ENCODE results near the gene CNOT6.
"Not testable (repeated sequence)": the region's sequence is repeated elsewhere in the genome, so short reads cannot be mapped to it uniquely, and the experiment has no call there.

Gene CNOT6

DNA sequence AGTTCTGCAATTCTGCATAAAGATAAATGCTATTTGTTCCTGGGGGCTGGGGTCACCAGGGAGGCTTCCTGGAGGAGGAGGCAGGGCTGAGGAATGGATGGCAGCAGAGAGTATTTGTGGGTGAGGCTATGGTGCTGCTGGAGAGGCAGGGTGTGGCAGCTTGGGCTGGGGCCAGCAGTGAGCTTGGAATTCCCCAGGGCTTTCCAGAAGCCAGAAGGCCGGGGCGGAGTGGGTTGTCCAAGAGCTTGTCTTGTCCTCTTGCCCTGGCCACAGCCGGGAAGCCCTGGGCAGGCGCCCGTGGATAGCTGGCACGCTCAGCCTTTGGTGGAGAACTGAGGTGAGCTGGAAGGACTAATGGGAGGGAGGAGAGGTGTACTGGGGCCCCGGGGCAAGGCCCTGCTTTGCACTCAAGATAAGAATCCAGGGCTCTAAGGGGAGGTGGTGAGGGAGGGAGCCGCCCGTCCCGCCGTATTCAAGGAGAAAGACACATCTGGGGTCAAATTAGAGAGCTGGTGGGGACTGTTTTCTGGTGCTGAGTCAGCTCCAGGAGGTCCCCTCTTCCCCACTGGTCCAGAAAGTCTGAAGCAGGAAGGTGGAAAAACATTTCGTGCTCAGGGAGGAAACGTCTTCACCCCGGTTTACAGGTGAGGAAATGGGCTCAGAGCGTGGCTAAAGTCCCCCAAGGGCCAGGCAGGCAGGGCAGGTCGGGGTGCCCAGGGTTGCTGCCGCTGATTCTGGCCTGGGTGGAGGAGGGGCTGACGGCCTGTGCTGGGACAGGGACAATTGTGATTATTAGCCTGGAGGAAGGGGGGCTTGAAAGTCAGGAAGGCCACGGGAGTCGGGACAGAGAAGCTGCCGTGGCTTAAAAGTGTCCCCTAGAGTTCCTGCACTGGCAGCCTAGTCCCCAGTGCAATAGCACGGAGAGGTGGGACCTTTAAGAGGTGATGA, 26.9 kb upstream of the CNOT6 start:
- H3K27me3 Mint-ChIP-seq = peaks cover 14% of the 10 kb centered on the region
- H3K9me3 Mint-ChIP-seq = no peaks in the 10 kb centered on the region
- no peak overlapping the region for H3K27ac Mint-ChIP-seq
- no peak overlapping the region for H3K4me3 Mint-ChIP-seq
- H3K36me3 Mint-ChIP-seq (ENCODE audit: low read depth) = no peaks in the 10 kb centered on the region
- intact Hi-C loops (cut with micrococcal nuclease) = no loop called here
- no peaks in the 10 kb centered on the region for H3K4me1 Mint-ChIP-seq (ENCODE audit: low read depth)

DNA sequence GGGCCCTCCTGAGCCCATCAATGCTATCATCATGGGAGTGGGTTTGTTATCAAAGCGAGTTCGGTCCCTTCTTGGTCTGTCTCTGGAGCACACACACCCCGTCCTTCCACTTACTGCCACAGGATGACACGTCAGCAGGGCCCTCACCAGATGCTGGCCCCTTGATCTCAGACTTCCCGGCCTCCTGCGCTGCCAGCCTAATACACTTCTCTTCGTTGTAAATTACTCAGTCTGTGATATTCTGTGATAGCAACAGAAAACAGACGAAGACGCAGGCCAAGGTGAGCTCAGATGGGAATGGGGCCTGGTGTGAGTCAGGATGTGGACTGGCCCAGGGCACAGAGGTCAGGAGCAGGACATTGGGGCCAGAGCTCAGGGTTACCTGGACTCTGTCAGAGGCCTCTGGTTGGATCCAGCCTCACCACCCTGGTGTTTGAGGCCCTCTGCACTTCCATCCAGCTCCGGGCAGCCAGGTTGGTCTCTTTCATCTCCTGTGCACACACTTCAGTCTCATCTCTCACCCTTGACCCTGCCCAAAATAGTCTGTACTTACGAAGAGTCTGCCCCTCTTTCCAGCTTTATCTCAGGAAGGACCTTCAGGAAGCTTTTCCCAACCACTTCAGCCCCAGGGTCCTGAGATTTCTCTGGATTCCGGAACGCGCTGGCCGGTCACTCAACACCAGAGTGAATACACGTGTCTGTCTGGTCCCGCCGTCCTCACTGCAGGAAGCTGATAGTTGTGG, 26.0 kb upstream of the CNOT6 start:
- peaks cover 14% of the 10 kb centered on the region for H3K27me3 Mint-ChIP-seq
- H3K36me3 Mint-ChIP-seq (ENCODE audit: low read depth) = no peaks in the 10 kb centered on the region
- H3K4me3 Mint-ChIP-seq = no peak overlapping the region
- H3K9me3 Mint-ChIP-seq = no peaks in the 10 kb centered on the region
- intact Hi-C loops (cut with micrococcal nuclease) = no loop called here
- no peak overlapping the region for H3K27ac Mint-ChIP-seq
- no peaks in the 10 kb centered on the region for H3K4me1 Mint-ChIP-seq (ENCODE audit: low read depth)

DNA sequence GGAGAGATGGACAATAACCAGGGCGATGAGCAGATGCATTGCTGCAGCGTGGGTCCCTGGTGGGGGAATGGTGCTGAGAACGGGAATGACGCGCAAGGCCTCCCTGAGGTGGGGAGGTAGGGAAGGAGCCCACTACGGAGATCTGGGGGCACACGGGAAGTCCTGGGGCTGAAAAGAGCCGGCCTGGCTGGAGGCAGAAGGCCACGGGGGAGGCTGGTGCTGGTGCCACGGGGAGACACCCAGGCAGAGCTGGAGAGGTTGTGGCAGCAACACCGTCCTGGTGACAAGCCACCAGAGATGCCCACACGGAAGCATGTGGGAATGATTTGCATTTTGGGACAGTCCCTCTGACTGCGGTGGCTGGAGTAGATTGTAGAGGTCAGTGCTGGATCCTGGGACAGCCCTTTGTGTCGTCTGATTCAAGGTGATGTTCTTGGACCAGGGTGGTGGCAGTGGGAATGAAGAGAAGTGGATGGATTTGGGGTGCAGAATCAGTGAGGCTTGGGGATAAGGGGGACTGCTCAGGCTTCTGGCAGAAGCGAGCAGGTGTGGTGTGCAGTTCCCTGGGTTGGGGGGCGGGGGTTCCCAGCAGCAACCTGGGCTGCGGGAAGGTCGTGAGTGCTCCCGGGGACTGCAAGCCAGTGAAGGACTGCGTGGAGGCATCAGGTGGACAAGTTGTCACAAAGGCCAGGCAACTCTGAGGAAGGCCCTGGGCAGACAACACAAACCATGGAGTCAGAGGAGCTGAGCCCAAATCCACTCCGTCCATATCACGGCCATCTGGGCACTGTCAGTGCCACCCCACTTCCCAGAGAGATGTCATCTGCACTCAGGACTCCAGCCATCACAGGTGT, 25.2 kb upstream of the CNOT6 start:
- Mint-ChIP-seq H3K4me1 (ENCODE audit: low read depth) (no peaks in the 10 kb centered on the region), H3K4me3 (no peak overlapping the region), H3K9me3 (no peaks in the 10 kb centered on the region), H3K27me3 (peaks cover 14% of the 10 kb centered on the region), H3K36me3 (ENCODE audit: low read depth) (no peaks in the 10 kb centered on the region), H3K27ac (no peak overlapping the region)
- intact Hi-C loops (cut with micrococcal nuclease) = no loop called here

DNA sequence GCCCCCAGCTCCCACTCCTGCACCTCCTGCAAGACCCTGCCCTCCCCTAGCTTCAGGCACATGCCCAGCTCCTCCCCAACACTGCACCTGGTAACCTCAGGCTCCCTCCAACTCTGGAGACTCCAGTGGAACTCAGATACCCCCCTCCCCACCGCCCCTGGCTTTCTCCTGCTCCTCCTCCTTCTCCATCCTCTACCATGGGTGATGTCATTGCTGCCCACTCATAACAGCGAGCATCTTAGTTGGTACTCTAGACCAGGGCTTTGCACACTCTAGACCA, 24.7 kb upstream of the CNOT6 start:
- intact Hi-C loops (cut with micrococcal nuclease) = no loop called here
- no peaks in the 10 kb centered on the region for H3K4me1 Mint-ChIP-seq (ENCODE audit: low read depth)
- H3K27me3 Mint-ChIP-seq = peaks cover 14% of the 10 kb centered on the region
- H3K27ac Mint-ChIP-seq = no peak overlapping the region
- no peaks in the 10 kb centered on the region for H3K36me3 Mint-ChIP-seq (ENCODE audit: low read depth)
- H3K9me3 Mint-ChIP-seq = no peaks in the 10 kb centered on the region
- no peak overlapping the region for H3K4me3 Mint-ChIP-seq

DNA sequence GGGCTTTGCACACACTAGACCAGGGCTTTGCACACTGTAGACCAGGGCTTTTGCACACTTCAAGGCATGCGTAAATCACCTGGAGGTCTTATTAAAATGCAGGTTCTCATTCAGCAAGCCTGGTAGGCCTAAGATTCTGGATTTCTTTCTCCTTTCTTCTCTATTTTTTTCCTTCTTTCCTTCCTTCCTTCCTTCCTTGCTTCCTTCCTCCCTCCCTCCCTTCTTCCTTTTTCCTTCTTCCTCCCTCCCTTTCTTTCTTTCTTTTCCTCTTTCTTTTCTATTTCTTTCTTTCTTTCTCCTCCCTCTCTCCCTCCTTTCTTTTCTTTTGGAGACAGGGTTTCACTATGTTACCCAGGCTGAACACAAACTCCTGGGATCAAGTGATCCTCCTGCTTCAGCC, 24.3 kb upstream of the CNOT6 start:
- Mint-ChIP-seq H3K27ac (no peak overlapping the region), H3K9me3 (no peaks in the 10 kb centered on the region), H3K36me3 (ENCODE audit: low read depth) (no peaks in the 10 kb centered on the region), H3K4me1 (ENCODE audit: low read depth) (no peaks in the 10 kb centered on the region), H3K4me3 (no peak overlapping the region), H3K27me3 (peaks cover 14% of the 10 kb centered on the region)
- intact Hi-C loops (cut with micrococcal nuclease) = loop anchor here (2.0 kb wide), 1 partner anchor 177 kb away; the partner anchor contains the start of gene MAPK9

DNA sequence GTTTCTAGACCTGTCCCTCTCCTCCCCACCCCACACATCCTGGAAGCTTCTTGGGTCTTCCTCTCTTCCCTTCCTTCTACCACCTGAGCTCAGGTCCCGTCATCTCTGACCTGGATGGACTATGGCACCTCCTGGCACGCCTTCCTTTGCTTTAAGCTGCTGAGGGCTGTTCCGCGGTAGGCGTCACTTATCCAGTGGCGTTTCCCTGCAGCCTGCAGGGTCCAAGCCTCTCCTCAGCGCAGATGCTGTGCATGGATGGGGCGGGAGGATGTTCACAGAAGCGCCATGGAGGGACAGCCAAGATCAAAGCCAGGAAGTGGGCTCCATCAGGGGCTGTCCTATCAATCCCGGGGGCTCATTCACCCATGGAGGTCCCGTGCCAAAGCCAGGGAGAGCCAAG, 23.8 kb upstream of the CNOT6 start:
- Mint-ChIP-seq H3K4me1 (ENCODE audit: low read depth) (no peaks in the 10 kb centered on the region), H3K27ac (no peak overlapping the region), H3K9me3 (no peaks in the 10 kb centered on the region), H3K36me3 (ENCODE audit: low read depth) (no peaks in the 10 kb centered on the region), H3K27me3 (peaks cover 14% of the 10 kb centered on the region), H3K4me3 (no peak overlapping the region)
- intact Hi-C loops (cut with micrococcal nuclease) = loop anchor here (2.0 kb wide), 1 partner anchor 178 kb away; the partner anchor contains the start of gene MAPK9

DNA sequence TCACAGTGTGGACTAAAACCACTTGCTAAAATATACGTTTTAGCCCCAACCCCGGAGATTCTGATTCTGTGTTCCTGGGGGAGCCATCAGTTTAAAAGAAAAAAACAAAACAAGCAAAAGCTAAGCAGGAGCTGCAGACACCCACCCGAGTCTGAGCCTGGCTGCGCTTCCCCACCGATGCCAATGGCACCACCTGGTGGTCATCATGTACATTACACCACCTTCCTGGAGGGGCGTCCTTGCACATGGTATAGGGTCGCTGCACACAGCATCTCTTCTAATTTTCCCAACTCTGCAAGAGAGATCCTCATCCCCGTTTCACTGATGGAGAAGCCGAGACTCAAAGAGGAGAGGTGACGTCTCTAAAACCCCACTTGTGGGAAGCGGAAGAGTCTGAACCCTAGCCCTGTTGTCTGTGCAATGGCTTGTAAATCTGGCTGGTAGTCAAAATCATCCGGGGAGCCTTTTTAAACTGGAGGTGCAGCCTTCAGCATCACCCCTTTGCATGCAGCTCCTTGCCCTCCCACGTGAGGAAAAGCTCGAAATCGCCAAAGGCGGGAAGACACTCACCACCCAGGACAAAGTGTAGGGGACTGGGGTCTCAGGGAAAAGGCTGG, 23.1 kb upstream of the CNOT6 start:
- Mint-ChIP-seq H3K27ac (no peak overlapping the region), H3K4me1 (ENCODE audit: low read depth) (no peaks in the 10 kb centered on the region), H3K4me3 (no peak overlapping the region), H3K27me3 (peaks cover 14% of the 10 kb centered on the region), H3K36me3 (ENCODE audit: low read depth) (no peaks in the 10 kb centered on the region), H3K9me3 (no peaks in the 10 kb centered on the region)
- intact Hi-C loops (cut with micrococcal nuclease) = loop anchor here (2.0 kb wide), 1 partner anchor 178 kb away; the partner anchor contains the start of gene MAPK9

DNA sequence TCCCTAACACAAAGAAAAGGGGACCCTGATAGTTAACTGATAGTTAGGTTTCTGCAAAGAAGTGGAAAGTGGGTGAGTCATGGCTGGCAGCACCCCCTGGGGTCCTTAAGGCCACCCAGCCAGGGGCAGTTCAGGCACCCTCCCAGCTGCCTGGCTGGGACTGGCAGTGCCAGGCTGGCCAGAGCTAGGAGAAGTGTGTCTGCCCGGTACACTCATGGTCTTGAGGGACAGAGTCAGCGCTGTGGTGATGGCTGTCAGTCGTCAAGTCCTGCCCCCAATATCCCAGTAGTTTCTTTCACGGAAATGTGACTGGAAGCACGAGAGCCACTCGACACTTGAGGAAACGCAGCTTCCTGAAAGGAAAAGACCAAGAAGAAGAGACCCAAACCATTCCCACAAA, 22.3 kb upstream of the CNOT6 start:
- no peak overlapping the region for H3K4me3 Mint-ChIP-seq
- H3K9me3 Mint-ChIP-seq = no peaks in the 10 kb centered on the region
- no peak overlapping the region for H3K27ac Mint-ChIP-seq
- peaks cover 14% of the 10 kb centered on the region for H3K27me3 Mint-ChIP-seq
- H3K36me3 Mint-ChIP-seq (ENCODE audit: low read depth) = no peaks in the 10 kb centered on the region
- intact Hi-C loops (cut with micrococcal nuclease) = loop anchor here (2.0 kb wide), 1 partner anchor 179 kb away; the partner anchor contains the start of gene MAPK9
- H3K4me1 Mint-ChIP-seq (ENCODE audit: low read depth) = no peaks in the 10 kb centered on the region

DNA sequence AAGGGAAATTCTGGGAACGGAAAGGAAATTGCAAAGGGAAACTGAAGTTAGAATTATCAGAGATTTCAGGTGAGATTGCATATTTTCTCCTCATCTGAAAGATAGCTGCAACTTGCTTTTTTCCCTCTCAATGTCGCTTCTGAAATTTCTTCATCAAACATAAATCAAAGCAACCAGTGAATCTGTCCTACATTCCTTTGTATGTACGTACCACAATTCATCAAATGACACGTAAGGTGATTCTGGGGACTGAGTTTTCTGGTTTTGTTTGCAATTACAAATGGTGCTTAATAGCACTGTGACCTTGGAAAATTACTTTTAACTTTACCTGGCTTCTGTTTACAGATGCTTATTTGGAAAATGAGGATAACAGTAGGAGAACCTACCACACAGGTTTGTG, 21.9 kb upstream of the CNOT6 start:
- Mint-ChIP-seq H3K27ac (no peak overlapping the region), H3K36me3 (ENCODE audit: low read depth) (no peaks in the 10 kb centered on the region)
- intact Hi-C loops (cut with micrococcal nuclease) = no loop called here

DNA sequence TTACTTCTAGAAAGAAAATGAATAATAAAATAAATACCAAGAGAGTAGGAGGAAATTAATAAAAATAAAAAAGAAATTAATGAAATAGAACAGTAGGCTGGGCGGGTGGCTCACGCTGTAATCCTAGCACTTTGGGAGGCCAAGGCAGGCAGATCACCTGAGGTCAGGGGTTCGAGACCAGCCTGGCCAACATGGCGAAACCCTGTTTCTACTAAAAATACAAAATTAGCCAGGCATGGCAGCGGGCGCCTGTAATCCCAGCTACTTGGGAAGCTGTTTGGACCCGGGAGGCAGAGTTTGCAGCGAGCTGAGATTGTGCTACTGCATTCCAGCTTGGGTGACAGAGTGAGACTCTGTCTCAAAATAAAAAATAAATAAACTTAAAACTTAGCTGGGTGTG, 20.8 kb upstream of the CNOT6 start:
- H3K9me3 Mint-ChIP-seq; intact Hi-C loops (cut with micrococcal nuclease); H3K4me1 Mint-ChIP-seq (ENCODE audit: low read depth); H3K27ac Mint-ChIP-seq; H3K36me3 Mint-ChIP-seq (ENCODE audit: low read depth); H3K4me3 Mint-ChIP-seq: not testable (repeated sequence)
- H3K27me3 Mint-ChIP-seq = peaks cover 11% of the 10 kb centered on the region

More for the DNA sequence above, 21.9 kb upstream of the CNOT6 start:
- Mint-ChIP-seq H3K4me3 (no peak overlapping the region), H3K27me3 (peaks cover 13% of the 10 kb centered on the region), H3K9me3 (no peaks in the 10 kb centered on the region), H3K4me1 (ENCODE audit: low read depth) (no peaks in the 10 kb centered on the region)

DNA sequence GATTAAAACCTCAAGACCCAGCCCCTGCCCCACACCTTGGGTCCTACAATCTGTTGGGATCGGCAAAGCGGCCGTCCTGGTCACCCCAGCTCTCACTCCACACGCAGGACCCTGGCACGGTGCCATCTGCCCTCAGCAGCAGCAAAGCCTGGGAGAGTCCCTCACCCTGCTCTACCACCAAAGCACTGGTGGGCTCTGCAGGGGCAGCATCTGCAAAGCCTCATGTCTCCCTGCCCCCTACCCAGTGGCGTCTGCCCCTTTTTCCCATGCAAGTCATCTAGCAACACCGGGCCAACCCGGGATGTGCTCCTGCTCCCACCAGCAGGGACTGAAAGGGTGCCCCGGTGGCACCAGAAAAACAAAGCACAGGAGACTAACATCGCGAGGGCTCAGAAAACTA, 19.6 kb upstream of the CNOT6 start:
- Mint-ChIP-seq H3K27me3 (peaks cover 9% of the 10 kb centered on the region), H3K9me3 (no peaks in the 10 kb centered on the region), H3K4me3 (no peak overlapping the region), H3K4me1 (ENCODE audit: low read depth) (no peaks in the 10 kb centered on the region), H3K27ac (no peak overlapping the region), H3K36me3 (ENCODE audit: low read depth) (no peaks in the 10 kb centered on the region)
- intact Hi-C loops (cut with micrococcal nuclease) = no loop called here

DNA sequence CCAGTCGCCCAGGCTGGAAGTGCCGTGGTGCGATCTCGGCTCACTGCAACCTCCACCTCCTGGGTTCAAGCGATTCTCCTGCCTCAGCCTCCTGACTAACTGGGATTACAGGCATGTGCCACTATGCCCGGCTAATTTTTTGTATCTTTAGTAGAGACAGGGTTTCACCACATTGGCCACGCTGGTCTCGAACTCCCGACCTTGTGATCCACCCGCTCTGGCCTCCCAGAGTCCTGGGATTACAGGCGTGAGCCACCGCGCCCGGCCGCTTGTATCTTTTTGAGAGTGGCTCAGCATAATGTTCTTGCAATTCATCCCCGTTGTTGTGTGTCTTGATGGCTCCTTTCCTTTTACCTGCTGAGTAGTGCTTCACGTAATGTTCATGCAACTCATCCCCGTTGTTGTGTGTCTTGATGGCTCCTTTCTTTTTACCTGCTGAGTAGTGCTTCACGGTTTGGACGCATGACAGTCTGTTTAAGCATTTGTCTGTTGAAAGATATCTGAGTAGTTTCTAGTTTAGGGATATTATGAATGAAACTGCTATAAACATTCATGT, 18.1 kb upstream of the CNOT6 start:
- H3K27me3 Mint-ChIP-seq; H3K36me3 Mint-ChIP-seq (ENCODE audit: low read depth); H3K9me3 Mint-ChIP-seq; H3K4me3 Mint-ChIP-seq; H3K27ac Mint-ChIP-seq; H3K4me1 Mint-ChIP-seq (ENCODE audit: low read depth); intact Hi-C loops (cut with micrococcal nuclease): not testable (repeated sequence)

DNA sequence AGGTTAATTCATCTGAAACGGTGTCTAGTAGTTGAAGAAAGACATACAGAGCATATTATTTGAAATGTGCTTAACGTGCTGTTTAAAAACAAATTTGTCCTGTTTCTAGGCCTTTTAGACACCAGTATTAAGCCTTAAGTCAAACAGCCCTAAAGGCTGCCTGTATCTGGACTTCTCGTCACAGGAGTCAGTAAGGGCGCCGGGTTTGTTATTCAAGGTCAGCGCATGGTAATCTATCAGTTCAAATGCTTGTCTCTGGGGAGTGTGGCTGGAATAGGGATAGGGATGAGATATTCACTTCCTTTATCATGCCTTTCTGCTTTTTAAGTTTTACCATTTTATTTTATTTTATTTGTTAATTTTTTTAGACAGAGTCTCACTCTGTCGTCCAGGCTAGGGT, 9.4 kb upstream of the CNOT6 start:
- Mint-ChIP-seq H3K4me1 (ENCODE audit: low read depth) (no peaks in the 10 kb centered on the region), H3K27me3 (no peaks in the 10 kb centered on the region), H3K9me3 (no peaks in the 10 kb centered on the region), H3K4me3 (no peak overlapping the region), H3K36me3 (ENCODE audit: low read depth) (no peaks in the 10 kb centered on the region), H3K27ac (no peak overlapping the region)
- intact Hi-C loops (cut with micrococcal nuclease) = no loop called here
